D721Med (cell line): Measurements from ENCODE around the gene ARRDC1.

Experiments used
- DNase-seq: peaks from one replicate; pipeline ENCODE4 v3.0.0; 2011; ENCODE audit warnings: low spot score; ENCODE audit not compliant: insufficient read length
- FAIRE-seq: peaks from 2 replicates; lab custom pipeline; 2011; peaks lifted over from hg19 to GRCh38; lab: Jason Lieb, UNC
- TF ChIP-seq, protein P1 (sequence below): IDR thresholded peaks from 2 replicates; pipeline ENCODE4 v1.5.1; 2012; ENCODE audit warnings: mild to moderate bottlenecking, control low read depth; ENCODE audit not compliant: insufficient read depth; ENCODE audit errors: missing control alignments

The ARRDC1 gene

DNA sequence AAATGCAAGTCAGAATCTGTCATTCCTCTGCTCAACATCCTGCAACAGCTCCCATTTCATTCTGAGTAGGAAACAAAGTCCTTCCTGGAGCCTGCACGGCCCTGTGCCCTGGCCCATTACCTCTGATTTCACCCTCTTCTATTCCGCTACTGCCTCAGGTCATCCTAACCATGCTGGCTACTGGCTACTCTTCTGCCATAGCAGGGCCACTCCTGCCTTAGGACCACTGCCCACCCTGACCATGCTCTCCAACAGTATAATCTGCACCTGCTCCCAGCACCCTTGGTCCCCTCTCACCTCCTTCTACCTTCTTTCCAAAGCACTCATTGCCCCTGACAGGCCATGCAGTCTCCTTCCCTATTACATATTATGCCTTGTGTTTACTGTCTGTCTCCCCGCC is 34.9 kb upstream of the ARRDC1 start:
- FAIRE-seq (no peak), DNase-seq (no peak)
- TF ChIP-seq, protein P1, sequence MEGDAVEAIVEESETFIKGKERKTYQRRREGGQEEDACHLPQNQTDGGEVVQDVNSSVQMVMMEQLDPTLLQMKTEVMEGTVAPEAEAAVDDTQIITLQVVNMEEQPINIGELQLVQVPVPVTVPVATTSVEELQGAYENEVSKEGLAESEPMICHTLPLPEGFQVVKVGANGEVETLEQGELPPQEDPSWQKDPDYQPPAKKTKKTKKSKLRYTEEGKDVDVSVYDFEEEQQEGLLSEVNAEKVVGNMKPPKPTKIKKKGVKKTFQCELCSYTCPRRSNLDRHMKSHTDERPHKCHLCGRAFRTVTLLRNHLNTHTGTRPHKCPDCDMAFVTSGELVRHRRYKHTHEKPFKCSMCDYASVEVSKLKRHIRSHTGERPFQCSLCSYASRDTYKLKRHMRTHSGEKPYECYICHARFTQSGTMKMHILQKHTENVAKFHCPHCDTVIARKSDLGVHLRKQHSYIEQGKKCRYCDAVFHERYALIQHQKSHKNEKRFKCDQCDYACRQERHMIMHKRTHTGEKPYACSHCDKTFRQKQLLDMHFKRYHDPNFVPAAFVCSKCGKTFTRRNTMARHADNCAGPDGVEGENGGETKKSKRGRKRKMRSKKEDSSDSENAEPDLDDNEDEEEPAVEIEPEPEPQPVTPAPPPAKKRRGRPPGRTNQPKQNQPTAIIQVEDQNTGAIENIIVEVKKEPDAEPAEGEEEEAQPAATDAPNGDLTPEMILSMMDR = no peak

DNA sequence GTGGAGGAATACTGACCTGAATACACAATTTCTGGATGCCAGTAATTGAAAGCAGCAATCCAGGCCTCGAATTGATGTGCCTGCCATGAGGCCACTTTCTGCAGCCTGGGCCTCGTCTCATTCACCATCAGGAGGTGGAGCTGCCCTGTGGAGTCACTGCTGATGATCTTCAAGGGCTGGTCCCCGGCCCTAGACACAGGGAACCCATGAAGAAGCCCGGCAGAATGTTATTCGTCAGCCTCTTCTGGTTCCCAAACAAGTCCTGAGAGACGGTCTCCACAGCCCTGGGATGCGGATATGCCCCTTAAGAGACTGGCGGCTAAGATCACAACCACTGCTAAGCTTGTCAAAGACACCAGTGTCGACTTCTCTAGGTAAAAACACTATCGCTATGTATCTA is 31.3 kb upstream of the ARRDC1 start:
- FAIRE-seq (no peak), DNase-seq (no peak)
- TF ChIP-seq, protein P1 = no peak

DNA sequence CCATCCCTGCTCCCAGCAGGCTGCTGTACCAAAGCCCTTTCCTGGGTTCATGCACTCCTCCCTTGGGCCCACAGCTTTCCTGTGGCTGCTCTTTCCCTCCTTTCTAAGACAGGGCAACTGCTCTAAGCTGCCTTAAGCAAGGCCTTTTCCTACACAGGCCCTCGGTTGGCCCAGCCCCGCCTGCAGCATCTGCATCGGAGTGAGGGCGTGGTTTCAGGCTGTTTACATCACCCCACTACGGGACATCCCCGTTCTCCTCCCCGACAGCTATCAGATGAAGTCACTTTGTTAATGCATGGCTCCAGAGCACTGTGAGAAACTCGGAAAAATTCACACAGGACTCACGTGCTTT is 30.1 kb upstream of the ARRDC1 start:
- no peak for FAIRE-seq
- TF ChIP-seq, protein P1 = no peak

DNA sequence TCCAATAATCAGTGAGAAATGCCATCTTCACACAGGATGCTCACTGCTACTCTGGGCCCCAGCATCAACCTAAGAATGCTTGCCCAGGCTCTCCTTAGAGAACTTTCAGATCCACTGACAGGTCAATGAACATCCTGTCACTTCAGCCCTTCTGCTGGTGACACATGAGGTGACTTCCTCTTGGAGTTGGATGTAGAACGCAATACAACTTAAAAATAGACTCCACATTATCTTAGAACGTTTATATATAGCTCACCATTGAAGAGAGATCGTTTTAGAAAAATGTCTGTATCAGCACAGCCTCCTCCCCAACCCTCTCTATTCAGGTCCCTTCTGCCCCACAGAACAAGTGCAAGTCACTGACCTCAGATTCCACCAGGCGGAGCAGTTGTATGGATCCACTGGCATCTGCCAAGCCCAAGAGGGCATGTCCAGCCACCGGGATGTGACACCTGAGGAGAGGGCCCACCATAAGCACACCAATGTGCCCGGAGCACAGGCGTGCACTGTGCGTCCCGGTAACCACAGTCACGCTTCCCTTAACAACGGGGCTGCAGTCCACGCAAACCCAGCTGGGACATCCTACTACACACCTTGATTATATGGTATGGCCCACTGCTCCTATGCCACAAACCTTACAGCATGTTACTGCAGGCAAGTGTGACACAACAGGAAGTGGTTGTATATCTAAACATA is 29.6 kb upstream of the ARRDC1 start:
- FAIRE-seq (no peak), DNase-seq (no peak)
- TF ChIP-seq, protein P1 = no peak

More for the DNA sequence above, 30.1 kb upstream of the ARRDC1 start:
- no peak for DNase-seq

DNA sequence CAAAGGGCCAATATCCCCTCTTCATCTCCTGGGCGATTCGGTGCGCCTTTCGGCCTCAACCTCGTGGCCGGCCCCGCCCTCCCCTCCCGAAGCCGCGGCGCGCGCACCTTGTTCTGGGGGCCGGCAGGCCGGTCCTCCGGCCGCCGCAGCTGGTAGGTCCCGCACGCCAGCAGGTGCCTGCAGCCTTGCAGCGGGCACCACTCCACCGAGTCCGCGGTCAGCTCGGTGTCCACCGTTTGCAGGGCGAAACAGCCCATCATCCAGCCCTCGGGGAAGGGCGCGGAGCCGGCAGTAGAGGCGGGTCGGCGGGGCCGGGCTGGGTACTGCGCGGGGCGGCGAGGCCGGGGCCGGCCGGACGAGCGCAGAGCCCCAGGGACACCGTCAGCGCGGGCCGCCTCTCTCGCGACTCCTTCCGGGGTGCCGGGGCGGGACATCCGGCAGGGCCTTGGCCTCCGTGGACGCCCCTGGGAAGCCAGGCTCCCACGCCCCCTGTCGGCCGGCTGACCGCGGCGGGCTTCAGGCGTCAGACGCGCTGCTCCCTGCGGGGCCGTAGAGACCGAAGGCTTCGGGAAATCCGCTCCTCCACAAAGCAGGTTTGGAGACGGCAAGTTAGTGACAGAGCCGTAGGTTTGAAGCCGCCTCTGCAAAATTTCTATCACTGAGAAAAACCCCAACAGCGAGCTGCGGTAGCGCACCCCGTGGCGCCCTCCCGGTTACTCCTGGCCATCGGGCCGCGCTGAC is 26.8 kb upstream of the ARRDC1 start, which contains the start of gene DPH7:
DPH7 (minus strand) TSS at position 408 of the 741 bp plus-strand sequence; CDS start at position 260, 148 bp downstream.
- DNase-seq (peak; percentile 98), FAIRE-seq (no peak)
- TF ChIP-seq, protein P1 = peak; percentile 78

DNA sequence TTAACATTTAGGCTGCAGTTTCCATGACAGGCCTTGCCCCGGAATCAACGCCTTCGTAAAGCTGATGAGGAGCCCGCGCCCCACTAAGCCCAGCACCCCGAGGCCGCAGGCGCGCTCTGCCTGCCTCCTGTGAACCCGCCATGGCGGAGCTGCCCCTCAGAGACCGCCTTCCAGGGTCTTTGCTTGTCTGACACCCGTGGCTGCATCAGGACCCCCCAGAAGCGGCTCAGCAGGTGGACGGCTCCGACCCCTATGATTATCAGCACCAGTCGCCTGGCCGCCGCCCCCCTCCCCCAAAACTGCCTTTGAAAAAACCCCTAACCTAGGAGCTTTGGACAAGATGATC is 26.3 kb upstream of the ARRDC1 start:
- no peak for FAIRE-seq
- TF ChIP-seq, protein P1 = no peak
- DNase-seq = no peak
